ENCODE measurements around the gene SEC16A.

Gene SEC16A

DNA sequence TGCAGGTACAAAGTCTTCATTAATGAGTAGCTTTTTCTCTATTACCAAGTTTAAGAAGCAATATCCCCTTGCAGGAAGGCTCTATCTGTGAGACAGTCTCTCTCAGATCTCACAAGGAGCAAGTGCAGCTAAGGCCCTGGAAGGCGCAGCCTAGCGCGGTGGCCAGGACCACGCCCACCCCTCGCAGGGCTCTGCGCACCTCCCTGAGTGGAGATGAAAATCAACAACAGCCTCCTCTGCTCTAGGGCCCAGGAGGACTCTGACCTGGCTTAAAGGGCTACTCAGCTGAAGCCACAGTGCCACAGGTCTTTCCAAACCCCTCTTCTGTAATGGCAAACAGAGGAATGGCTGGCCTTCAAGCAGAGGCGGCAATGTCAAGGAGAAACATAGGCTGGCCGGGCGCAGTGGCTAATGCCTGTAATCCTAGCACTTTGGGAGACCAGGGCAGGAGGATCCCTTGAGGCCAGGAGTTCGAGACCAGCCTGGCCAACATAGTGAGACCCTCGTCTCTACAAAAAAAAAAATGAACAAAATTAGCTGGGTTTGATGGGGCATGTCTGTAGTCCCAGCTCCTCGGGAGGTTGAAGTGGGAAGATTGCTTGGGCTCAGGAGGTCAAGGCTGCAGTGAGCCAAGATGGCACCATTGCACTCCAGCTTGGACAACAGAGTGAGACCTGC lies 11.9 kb downstream of the SEC16A start:
- DNase-seq = no peak

GRCh38 chr9:136470356-136470755 lies 12.5 kb downstream of the SEC16A start:
- no peak for DNase-seq

DNA sequence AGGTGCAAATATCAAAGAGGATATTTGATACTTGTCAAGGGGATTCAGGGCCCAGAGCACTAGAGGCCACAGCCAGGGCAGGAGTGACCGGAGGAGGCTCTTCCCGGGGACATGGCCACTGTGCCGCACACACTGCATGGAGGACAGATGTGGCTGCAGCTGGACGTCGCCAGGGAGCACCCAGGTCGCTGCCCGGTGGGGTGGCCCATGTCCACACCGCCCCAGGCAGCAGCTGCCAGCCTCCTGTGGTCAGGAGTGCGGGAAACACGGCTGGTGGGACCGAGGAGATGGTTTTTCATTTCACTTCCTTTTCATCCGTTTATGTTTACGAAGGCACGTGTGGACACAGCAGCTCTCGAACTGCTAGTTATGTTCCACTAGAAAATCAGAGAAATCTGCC lies 15.1 kb downstream of the SEC16A start:
- DNase-seq = no peak

DNA sequence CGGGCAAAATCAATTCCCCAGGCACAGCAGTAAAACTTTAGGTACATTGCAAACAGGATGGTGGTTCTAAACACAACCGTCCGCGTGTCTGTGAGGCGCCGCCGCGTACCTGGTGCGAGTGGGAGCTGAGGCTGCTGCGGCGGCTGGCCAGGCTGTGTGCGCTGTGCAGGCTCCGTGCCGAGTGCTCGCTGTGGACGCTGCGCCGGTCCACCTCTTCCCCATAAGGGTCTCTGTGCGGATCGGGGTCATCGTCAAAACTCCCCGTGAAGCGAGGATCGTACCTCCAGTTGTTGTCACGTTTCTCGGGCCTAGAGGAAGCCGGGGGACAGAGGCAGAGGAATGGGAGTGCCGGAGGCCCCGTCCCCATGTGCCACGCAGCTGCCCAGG lies 16.7 kb downstream of the SEC16A start:
- DNase-seq = no peak

DNA sequence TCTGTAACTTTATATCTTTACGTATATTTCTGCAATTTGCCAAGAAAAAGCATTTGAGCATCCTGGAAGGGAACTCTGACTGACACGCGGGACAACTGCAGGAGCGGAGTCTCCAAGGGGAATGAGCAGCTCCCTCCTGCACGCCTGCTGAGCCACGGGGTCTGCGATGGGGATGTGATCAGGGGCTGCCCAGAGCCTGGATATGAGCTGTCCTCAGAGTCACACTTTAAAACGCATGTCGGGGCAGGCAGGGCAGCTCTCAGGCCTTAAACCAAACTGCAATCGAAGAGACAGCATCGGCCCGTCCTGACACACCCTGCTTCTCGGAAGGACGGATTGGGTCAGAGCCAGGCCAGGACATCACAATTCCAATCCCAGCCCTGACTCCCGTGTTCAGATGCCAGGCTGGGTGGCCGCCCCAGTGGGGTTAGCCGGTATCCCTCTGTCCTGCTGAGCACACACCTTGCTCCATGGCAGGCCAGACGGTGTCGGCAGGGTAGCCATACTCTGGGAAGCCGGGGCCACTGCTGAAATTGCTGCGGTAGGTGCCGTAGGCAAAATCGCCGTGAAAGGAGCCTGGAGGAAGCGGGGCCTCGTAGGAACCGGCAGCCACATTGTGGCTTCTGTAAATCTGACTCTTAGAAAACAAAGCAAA lies 17.2 kb downstream of the SEC16A start:
- DNase-seq = no peak

DNA sequence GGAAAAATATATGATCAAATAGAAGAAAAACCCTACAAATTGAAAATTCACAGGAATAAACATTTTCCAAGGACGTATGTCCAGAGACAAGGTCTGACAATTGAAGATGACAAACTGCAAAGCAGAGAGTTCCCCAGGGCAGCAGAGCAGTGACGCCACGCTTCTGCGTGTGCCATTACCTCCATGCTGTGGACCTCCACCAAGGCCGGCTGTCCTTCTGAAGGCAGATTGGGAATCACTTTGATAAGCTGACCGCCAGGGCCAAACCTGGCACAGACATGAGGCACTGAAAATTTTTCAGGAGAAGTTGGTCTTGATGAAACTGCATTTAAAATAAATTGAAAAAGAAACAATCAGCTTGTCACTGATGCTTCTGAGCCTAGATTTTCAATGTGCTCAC lies 18.6 kb downstream of the SEC16A start:
- no peak for DNase-seq

- DNase-seq = no peak
Measured at GRCh38 chr9:136463578-136463977, 19.3 kb downstream of the SEC16A start.

GRCh38 chr9:136462664-136463063 lies 20.2 kb downstream of the SEC16A start:
- DNase-seq = no peak

DNA sequence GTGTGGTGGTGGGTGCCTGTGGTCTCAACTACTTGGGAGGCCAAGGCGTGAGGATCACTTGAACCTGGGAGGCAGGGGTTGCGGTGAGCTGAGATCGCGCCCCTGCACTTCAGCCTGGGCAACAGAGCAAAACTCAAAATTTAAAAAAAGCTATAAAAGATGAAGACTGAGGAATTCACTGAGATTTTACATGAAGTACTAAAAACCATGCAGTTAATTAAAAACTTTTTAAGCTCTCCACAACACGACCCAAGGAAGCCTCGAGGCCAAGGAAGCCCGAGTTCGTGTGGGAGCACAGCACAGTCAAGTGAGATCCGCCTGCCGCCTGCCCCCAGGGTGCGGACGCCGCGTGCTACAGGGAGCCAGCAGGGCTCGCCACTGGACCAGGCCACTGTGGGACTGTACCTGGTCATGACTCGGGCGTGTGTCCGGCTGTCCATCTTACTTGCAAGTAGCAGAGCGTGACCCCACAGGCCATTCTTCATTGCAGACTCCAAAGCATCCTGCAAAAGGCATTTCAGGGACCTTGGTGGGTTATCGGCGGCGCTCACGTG lies 22.0 kb downstream of the SEC16A start:
- DNase-seq = no peak

GRCh38 chr9:136459425-136459824 lies 23.4 kb downstream of the SEC16A start:
- DNase-seq = no peak

GRCh38 chr9:136457326-136457725 lies 25.5 kb downstream of the SEC16A start:
- no peak for DNase-seq

- no peak for DNase-seq
Measured at GRCh38 chr9:136456258-136456657, 26.6 kb downstream of the SEC16A start.

DNA sequence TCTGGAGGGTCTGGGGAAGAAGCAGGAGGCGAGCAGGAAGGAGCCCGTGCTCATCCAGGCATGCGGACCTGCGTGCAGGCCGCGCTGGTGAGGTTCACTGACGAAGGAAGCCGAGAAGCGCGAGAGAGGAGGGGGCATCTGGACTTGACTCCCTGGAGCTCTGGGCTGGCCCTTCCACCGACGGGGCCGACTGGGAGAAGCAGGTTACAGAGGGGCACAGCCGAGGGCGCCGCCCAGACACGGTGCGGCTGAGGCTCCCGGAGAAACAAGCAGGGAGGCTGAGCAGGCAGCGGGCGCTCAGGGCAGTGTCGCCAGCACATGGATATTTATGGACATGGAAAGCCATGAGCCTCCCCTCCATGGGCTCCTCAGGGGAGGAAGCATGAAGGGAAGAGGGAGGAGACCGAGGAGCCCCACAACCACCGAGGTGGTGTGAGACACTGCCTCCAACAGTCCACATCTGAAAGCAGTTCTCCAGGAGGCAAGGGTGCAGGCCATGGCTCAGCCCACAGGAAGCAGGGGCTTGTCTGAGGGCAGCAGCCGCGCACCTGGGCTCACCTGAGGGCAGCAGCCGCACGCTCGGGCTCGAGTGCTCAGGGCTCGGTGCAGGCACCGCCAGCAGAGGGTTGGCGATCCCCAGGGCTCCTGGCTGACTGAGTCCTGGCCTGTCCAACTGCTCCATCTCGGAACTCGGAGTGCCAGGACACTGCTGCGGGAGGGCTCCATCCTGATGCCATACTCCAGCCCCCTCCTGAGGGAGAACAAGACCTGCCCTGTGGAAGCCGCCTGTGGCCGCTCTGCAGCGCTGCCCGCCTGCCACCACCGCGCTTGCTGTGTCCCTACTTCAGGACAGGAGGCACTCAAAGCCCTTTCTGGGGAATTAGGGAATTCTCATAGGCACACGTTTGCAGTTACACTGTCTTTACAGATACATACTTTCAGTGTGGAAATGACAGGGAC lies 27.5 kb downstream of the SEC16A start:
- no peak for DNase-seq

GRCh38 chr9:136454026-136454796 lies 28.6 kb downstream of the SEC16A start:
- no peak for DNase-seq

GRCh38 chr9:136453326-136453725 lies 29.5 kb downstream of the SEC16A start:
- no peak for DNase-seq

GRCh38 chr9:136451221-136451877 lies 31.5 kb downstream of the SEC16A start:
- no peak for DNase-seq

- DNase-seq = no peak
Measured at GRCh38 chr9:136448655-136449054, 34.2 kb downstream of the SEC16A start.

- DNase-seq = no peak
Measured at GRCh38 chr9:136447173-136447778, 35.6 kb downstream of the SEC16A start.

DNA sequence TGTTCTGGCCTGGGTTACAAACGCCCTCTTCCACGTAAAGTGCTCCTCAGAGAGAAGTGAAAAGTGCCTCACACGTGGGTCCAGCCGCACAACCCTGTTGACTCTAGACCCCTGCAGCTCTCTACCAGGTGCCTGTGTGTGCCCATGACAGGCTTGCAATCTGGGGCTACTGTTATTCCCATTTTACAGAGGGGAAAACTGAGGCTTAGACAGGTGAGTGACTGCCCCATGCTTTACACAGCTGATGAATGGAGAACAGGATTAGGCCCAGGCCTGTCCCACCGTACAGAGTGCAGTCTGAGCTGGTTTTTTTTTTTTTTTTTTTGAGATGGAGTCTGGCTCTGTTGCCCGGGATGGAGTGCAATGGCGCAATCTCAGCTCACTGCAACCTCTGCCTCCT lies 37.0 kb downstream of the SEC16A start:
- no peak for DNase-seq

- no peak for DNase-seq
Measured at GRCh38 chr9:136444102-136444501, 38.7 kb downstream of the SEC16A start.

Data from amygdala (tissue), 56 donors.